ENCODE results near the gene DOK4. TPM values are rescaled to one million over a fixed set of nuclear protein-coding genes. Genes with fewer than 3 reads are reported as not detected.

DOK4 gene
- total RNA-seq, 1 experiment from 2014 or later: 122 TPM

DNA sequence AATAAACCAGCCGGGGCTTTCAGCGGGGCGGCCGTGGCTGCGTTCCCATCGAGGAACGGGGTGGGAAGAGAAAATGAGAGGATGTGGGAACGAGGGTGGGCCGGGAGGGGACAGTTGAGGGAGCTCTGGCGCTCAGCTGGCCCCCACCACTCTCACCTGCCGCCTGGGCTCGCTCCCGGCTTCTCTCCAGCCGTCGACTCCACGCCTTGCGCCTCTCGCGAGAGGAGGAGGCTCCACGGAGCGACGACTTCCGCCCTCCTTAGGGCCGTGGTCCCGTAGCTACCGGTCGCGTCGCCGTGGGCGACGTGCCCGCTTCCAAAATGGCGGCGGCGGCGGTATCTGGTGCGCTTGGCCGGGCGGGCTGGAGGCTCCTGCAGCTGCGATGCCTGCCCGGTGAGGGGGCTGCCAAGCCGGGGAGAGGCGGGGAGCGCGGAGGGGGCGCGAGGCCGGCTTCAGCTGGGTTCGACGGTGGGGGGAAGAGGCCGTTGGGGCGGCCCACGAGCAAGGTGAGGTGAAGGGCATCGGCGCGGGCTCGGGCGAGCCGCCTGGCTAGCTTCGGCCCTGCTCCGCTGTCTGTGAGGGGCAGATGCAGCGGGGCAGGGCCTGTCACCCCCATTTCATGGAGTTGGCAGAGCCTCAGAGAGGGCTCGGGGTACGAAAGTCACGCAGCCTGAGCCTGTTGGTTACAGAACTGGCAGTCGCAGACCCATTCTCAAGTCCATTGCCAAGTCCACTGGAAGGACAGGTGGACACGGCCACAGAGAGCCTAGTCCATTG is 38.9 kb downstream of the DOK4 start, which contains the start of the genes CIAPIN1 and COQ9:
CIAPIN1 (minus strand) TSS at position 200 of the 777 bp plus-strand sequence. CDS start 6,457 bp downstream, outside the sequence.
COQ9 (plus strand) TSS at position 294 of the 777 bp plus-strand sequence; CDS start at position 321, 27 bp downstream.
- ChIA-PET CTCF (interaction anchor here (0.6 to 2.1 kb wide), 12 partner anchors 14 to 288 kb away, joined by 3 to 13 read pairs (median 4); partner anchors contain the start of gene POLR2C), POLR2A (interaction anchor here (0.6 to 1.6 kb wide), 16 partner anchors 9 to 1036 kb away, joined by 3 to 16 read pairs (median 6); partner anchors contain the start of genes ARL2BP, KATNB1, POLR2C and PSME3IP1)
- no TSS peak for BruUV-seq (replicated peaks)
- no peaks in the 10 kb centered on the region for H3K27me3 Mint-ChIP-seq (ENCODE audit: insufficient read depth, unreplicated experiment)
- H3K36me3 ChIP-seq (ENCODE audit: control insufficient read depth, insufficient read depth, low read length): 0 out of 2 replicates have a peak, but pooled peaks cover 1% of the 10 kb centered on the region
- DNase-seq: peak; percentile 96 to 97
- intact Hi-C loops (cut with micrococcal nuclease; ENCODE audit: unreplicated experiment): loop anchor here (1.0 kb wide), 1 partner anchor 15 kb away; the partner anchor contains the start of gene POLR2C
- peaks cover 3% of the 10 kb centered on the region; the same call in 1 of the 2 replicates for H3K4me1 ChIP-seq
- peak within 1 kb of the TSS; percentile 97 for H3K27ac Mint-ChIP-seq (ENCODE audit: unreplicated experiment)
- no peaks in the 10 kb centered on the region for H3K9me3 Mint-ChIP-seq (ENCODE audit: unreplicated experiment)
- no peaks in the 10 kb centered on the region for H3K9me3 ChIP-seq
- H3K27me3 ChIP-seq (replicated peaks; ENCODE audit: control insufficient read depth, insufficient read depth, low read length): no peaks in the 10 kb centered on the region
- peak within 1 kb of the TSS; percentile 93 for H3K4me3 ChIP-seq (ENCODE audit: low read depth, low read length)
- peak within 1 kb of the TSS; percentile 90 for H3K4me3 Mint-ChIP-seq (ENCODE audit: unreplicated experiment)
- peaks cover 30% of the 10 kb centered on the region for H3K36me3 Mint-ChIP-seq (ENCODE audit: insufficient read depth, unreplicated experiment)
- no peak for TF ChIP-seq CTCF (IDR thresholded peaks at IDR 0.05; ENCODE audit: insufficient read depth in 1 of 2, low read depth in 1 of 2, low read length in 1 of 2, severe bottlenecking in 1 of 2, unreplicated experiment in 1 of 2)
- peaks cover 5% of the 10 kb centered on the region for H3K4me1 Mint-ChIP-seq (ENCODE audit: low read depth, unreplicated experiment)

DNA sequence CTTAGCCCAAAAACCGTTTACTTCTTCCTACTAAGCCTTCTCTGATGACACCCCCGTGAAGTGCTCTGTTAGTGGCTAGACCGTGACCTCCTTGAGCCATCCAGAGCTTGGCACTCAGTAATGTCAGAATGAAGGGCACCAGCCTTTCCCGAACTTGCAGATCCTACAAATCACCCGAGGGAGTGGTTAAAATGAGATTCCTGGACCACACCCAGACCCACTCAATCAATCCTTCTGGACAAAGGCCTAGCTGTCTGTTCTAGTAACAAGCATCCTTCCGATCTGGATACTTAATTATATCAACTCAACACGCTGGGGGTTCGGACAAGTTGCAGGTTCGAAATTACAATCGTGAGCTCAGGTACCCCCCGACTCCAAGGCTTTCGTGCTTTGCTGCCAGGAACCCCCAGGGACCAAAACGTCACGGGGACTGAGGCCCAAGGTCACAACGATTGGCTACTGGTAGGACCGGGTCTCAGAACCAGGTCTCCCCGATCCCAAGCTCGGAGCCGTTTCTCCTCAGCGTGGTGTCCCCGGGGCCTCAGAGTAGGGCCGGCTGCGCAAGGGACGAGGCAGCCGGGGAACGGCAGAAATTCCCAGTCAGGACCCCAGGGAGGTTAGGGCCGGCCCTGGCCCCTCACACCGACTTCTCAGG is 39.6 kb downstream of the DOK4 start:
- Mint-ChIP-seq H3K4me1 (ENCODE audit: low read depth, unreplicated experiment) (peaks cover 5% of the 10 kb centered on the region), H3K27ac (ENCODE audit: unreplicated experiment) (peak overlapping the region; percentile 97), H3K36me3 (ENCODE audit: insufficient read depth, unreplicated experiment) (peaks cover 32% of the 10 kb centered on the region), H3K27me3 (ENCODE audit: insufficient read depth, unreplicated experiment) (no peaks in the 10 kb centered on the region), H3K4me3 (ENCODE audit: unreplicated experiment) (peak overlapping the region; percentile 90), H3K9me3 (ENCODE audit: unreplicated experiment) (no peaks in the 10 kb centered on the region)
- Histone ChIP-seq H3K27me3 (replicated peaks; ENCODE audit: control insufficient read depth, insufficient read depth, low read length) (no peaks in the 10 kb centered on the region), H3K4me3 (ENCODE audit: low read depth, low read length) (peak overlapping the region; percentile 93), H3K9me3 (no peaks in the 10 kb centered on the region), H3K4me1 (peaks cover 3% of the 10 kb centered on the region; the same call in 1 of the 2 replicates), H3K36me3 (ENCODE audit: control insufficient read depth, insufficient read depth, low read length) (no peaks in the 10 kb centered on the region)
- CTCF ChIA-PET: interaction anchor here (0.6 to 2.1 kb wide), 12 partner anchors 14 to 288 kb away, joined by 3 to 13 read pairs (median 4); partner anchors contain the start of gene POLR2C
- BruUV-seq (replicated peaks): no TSS peak
- peak in 1 of 2 experiments; percentile 51 for DNase-seq
- POLR2A ChIA-PET: interaction anchor here (0.6 to 1.6 kb wide), 17 partner anchors 13 to 1035 kb away, joined by 3 to 16 read pairs (median 5); partner anchors contain the start of genes ARL2BP, KATNB1, POLR2C and PSME3IP1
- no peak for TF ChIP-seq CTCF (IDR thresholded peaks at IDR 0.05; ENCODE audit: insufficient read depth in 1 of 2, low read depth in 1 of 2, low read length in 1 of 2, severe bottlenecking in 1 of 2, unreplicated experiment in 1 of 2)
- intact Hi-C loops (cut with micrococcal nuclease; ENCODE audit: unreplicated experiment): loop anchor here (1.0 kb wide), 1 partner anchor 16 kb away; the partner anchor contains the start of gene POLR2C

GRCh38 chr16:57445510-57445909 is 40.8 kb downstream of the DOK4 start:
- POLR2A ChIA-PET: no interaction called here
- H3K27ac Mint-ChIP-seq (ENCODE audit: unreplicated experiment): no peak overlapping the region

More at GRCh38 chr16:57445510-57445909, 40.8 kb downstream of the DOK4 start:
- H3K4me1 Mint-ChIP-seq (ENCODE audit: low read depth, unreplicated experiment): peaks cover 5% of the 10 kb centered on the region
- Histone ChIP-seq H3K27me3 (replicated peaks; ENCODE audit: control insufficient read depth, insufficient read depth, low read length) (no peaks in the 10 kb centered on the region), H3K4me1 (peaks cover 3% of the 10 kb centered on the region; the same call in 1 of the 2 replicates), H3K4me3 (ENCODE audit: low read depth, low read length) (no peak overlapping the region), H3K9me3 (peaks cover 5% of the 10 kb centered on the region), H3K36me3 (ENCODE audit: control insufficient read depth, insufficient read depth, low read length) (peaks cover under 1% of the 10 kb centered on the region; the same call in 1 of the 2 replicates)
- no peak overlapping the region for H3K4me3 Mint-ChIP-seq (ENCODE audit: unreplicated experiment)
- peaks cover 33% of the 10 kb centered on the region for H3K36me3 Mint-ChIP-seq (ENCODE audit: insufficient read depth, unreplicated experiment)
- peaks cover 6% of the 10 kb centered on the region for H3K9me3 Mint-ChIP-seq (ENCODE audit: unreplicated experiment)
- no peak for TF ChIP-seq CTCF (IDR thresholded peaks at IDR 0.05; ENCODE audit: insufficient read depth in 1 of 2, low read depth in 1 of 2, low read length in 1 of 2, severe bottlenecking in 1 of 2, unreplicated experiment in 1 of 2)
- BruUV-seq (replicated peaks): no TSS peak
- intact Hi-C loops (cut with micrococcal nuclease; ENCODE audit: unreplicated experiment): no loop called here
- CTCF ChIA-PET: no interaction called here
- no peaks in the 10 kb centered on the region for H3K27me3 Mint-ChIP-seq (ENCODE audit: insufficient read depth, unreplicated experiment)
- no peak for DNase-seq
